Breast epithelium (tissue), 4 donors: ENCODE measurements around the gene ZC3H12D. TPM values are rescaled to one million over a fixed set of nuclear protein-coding genes. Genes with fewer than 3 reads are reported as not detected.

Experiments used
- DNase-seq, 2 donors: peaks; one replicate each; pipeline ENCODE4 v3.0.0-alpha.2; 2019; ENCODE audit warnings: low spot score in 2 of 2
- H3K27ac ChIP-seq, 2 donors: fragments of 200-600 bp; sonication (generic) in 1 of 2; one replicate each; pipeline ENCODE4 v1.5.1; 2016 to 2019; ENCODE audit warnings: mild to moderate bottlenecking in 1 of 2
- H3K27me3 ChIP-seq, 2 donors: fragments of 200-600 bp; sonication (generic) in 1 of 2; one replicate each; pipeline versions ENCODE4 v1.5.1 to v1.6.0; 2017 to 2019; ENCODE audit warnings: control low read depth in 1 of 2, mild to moderate bottlenecking in 1 of 2
- H3K36me3 ChIP-seq: fragments of 200-600 bp; one replicate; pipeline ENCODE4 v1.5.1; 2019
- H3K4me1 ChIP-seq, 2 donors: fragments of 200-600 bp; sonication (generic); one replicate each; pipeline ENCODE4 v1.5.1; 2016 to 2019; ENCODE audit warnings: control low read depth in 1 of 2
- H3K4me3 ChIP-seq, 3 donors: fragments of 200-600 bp; sonication (generic); 1 replicate in 2 of 3; 2 replicates in 1 of 3; pipeline ENCODE4 v1.5.1; 2016 to 2019; ENCODE audit warnings: mild to moderate bottlenecking in 3 of 3, moderate library complexity in 2 of 3
- H3K9me3 ChIP-seq, 2 donors: fragments of 200-600 bp; sonication (generic) in 1 of 2; one replicate each; pipeline ENCODE4 v1.5.1; 2016 to 2019; ENCODE audit warnings: control low read depth in 1 of 2
- CTCF ChIP-seq, 3 donors: fragments of 450-650 bp; IDR thresholded peaks; one replicate each; pipeline ENCODE4 v1.5.1; 2016 to 2017; ENCODE audit warnings: antibody characterized with exemption in 3 of 3, mild to moderate bottlenecking in 3 of 3, moderate library complexity in 3 of 3
- POLR2A ChIP-seq: fragments of 450-650 bp; IDR thresholded peaks from one replicate; pipeline ENCODE4 v1.6.1; 2016; ENCODE audit warnings: antibody characterized with exemption, mild to moderate bottlenecking, moderate library complexity
- POLR2AphosphoS5 ChIP-seq, 3 donors: sonication (generic); formaldehyde crosslinking; IDR thresholded peaks; one replicate each; pipeline ENCODE4 v1.6.1; 2017; ENCODE audit warnings: antibody characterized with exemption in 3 of 3
- intact Hi-C: fragments of 100-400 bp; cut with DNase I; formaldehyde crosslinking; loops from one replicate; pipeline ENCODE4 v1.15.1; 2023; ENCODE audit warnings: low total_unique reads
- total RNA-seq, 3 donors: library from RNA; depleted of rRNA; stranded (reverse); fragments of >200 nt; gene quantifications; one replicate each; pipeline ENCODE4 v1.1.0, GENCODE V29; 2016

Gene ZC3H12D
- total RNA-seq, 3 donors from 2014 or later: 2.3 to 6.4 (median 3.8) TPM

GRCh38 chr6:149472241-149472640 lies 12.6 kb downstream of the ZC3H12D start:
- Histone ChIP-seq H3K9me3 (no peaks in the 10 kb centered on the region), H3K4me1 (no peaks in the 10 kb centered on the region), H3K36me3 (no peaks in the 10 kb centered on the region), H3K4me3 (no peak overlapping the region), H3K27me3 (no peaks in the 10 kb centered on the region), H3K27ac (no peak overlapping the region)
- TF ChIP-seq POLR2A: no peak
- no peak for TF ChIP-seq POLR2AphosphoS5 (IDR thresholded peaks at IDR 0.05)
- TF ChIP-seq CTCF (IDR thresholded peaks at IDR 0.05): no peak
- DNase-seq: no peak
- intact Hi-C loops: no loop called here

DNA sequence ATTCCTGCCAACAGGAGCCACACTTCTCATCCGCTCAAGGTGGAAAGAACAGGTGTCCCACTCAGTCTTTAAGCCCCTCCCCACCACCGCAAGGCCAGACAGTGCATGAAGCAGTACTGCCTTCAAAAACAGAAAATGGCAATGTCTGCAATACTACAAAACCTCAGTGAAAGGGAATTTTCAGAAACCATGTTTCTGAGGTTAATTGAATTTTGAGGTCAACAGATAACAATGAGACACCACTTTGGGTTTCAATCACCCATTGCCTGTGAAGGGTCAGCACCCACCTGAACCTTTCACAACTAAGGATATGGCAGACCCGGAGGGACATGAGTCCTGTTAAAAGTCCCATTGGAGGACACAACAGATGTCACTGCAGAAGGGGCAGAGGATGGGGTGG lies 13.0 kb downstream of the ZC3H12D start:
- no peak for DNase-seq
- Histone ChIP-seq H3K36me3 (no peaks in the 10 kb centered on the region), H3K4me1 (no peaks in the 10 kb centered on the region), H3K27ac (no peak overlapping the region), H3K27me3 (no peaks in the 10 kb centered on the region), H3K9me3 (no peaks in the 10 kb centered on the region), H3K4me3 (no peak overlapping the region)
- intact Hi-C loops: no loop called here
- TF ChIP-seq CTCF (IDR thresholded peaks at IDR 0.05): no peak
- no peak for TF ChIP-seq POLR2AphosphoS5 (IDR thresholded peaks at IDR 0.05)
- TF ChIP-seq POLR2A: no peak

- H3K27me3 ChIP-seq: no peaks in the 10 kb centered on the region
- no peaks in the 10 kb centered on the region for H3K4me1 ChIP-seq
- no peaks in the 10 kb centered on the region for H3K36me3 ChIP-seq
- no peaks in the 10 kb centered on the region for H3K9me3 ChIP-seq
- intact Hi-C loops: no loop called here
- H3K27ac ChIP-seq: no peak overlapping the region
- TF ChIP-seq CTCF (IDR thresholded peaks at IDR 0.05): no peak
- TF ChIP-seq POLR2AphosphoS5 (IDR thresholded peaks at IDR 0.05): no peak
- no peak for TF ChIP-seq POLR2A
- no peak overlapping the region for H3K4me3 ChIP-seq
- DNase-seq: no peak
Observed at GRCh38 chr6:149470948-149471347, 13.9 kb downstream of the ZC3H12D start.

DNA sequence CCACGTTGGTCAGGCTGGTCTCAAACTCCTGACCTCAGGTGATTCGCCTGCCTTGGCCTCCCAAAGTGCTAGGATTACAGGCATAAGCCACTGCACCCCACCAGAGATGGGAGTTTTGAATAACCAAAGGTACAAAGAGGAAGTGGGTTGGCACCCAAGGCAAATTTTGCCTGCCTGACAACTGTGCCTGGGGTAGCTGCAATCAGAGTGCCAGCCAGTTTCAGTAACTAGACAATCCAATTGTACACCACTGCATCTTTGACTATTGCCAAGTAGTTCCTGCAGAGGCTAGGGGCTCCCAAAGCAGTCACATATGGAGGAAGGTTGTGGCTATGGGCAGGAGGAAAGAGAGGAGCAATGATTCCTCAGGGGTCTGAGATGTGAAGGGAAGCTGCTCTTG lies 16.6 kb downstream of the ZC3H12D start:
- Histone ChIP-seq H3K27ac (no peak overlapping the region), H3K27me3 (no peaks in the 10 kb centered on the region), H3K4me1 (no peaks in the 10 kb centered on the region), H3K36me3 (no peaks in the 10 kb centered on the region), H3K9me3 (no peaks in the 10 kb centered on the region), H3K4me3 (no peak overlapping the region)
- no peak for DNase-seq
- TF ChIP-seq POLR2AphosphoS5 (IDR thresholded peaks at IDR 0.05) (no peak), CTCF (IDR thresholded peaks at IDR 0.05) (no peak), POLR2A (no peak)
- intact Hi-C loops: no loop called here

GRCh38 chr6:149467265-149467664 lies 17.5 kb downstream of the ZC3H12D start:
- no peaks in the 10 kb centered on the region for H3K9me3 ChIP-seq
- no peak for DNase-seq
- intact Hi-C loops: no loop called here
- H3K4me1 ChIP-seq: no peaks in the 10 kb centered on the region
- no peak overlapping the region for H3K27ac ChIP-seq
- H3K4me3 ChIP-seq: no peak overlapping the region
- no peaks in the 10 kb centered on the region for H3K36me3 ChIP-seq
- TF ChIP-seq POLR2A (no peak), POLR2AphosphoS5 (IDR thresholded peaks at IDR 0.05) (no peak), CTCF (IDR thresholded peaks at IDR 0.05) (no peak)
- no peaks in the 10 kb centered on the region for H3K27me3 ChIP-seq
